HCT116 (cell line): ENCODE measurements around the gene OSER1.

Source experiments
- CTCF ChIP-seq, 3 experiments: fragments of 200-600 bp in 1 of 3; sonication (generic) in 1 of 3; IDR thresholded peaks in 2 of 3; conservative IDR thresholded peaks in 1 of 3; 2 replicates each; pipeline ENCODE4 v1.5.1; 2012 to 2017; ENCODE audit warnings: low read depth in 2 of 3, low read length in 2 of 3, antibody characterized with exemption in 1 of 3, borderline replicate concordance in 1 of 3, control low read depth in 1 of 3, mild to moderate bottlenecking in 1 of 3, mixed read lengths in 1 of 3, mixed run types in 1 of 3, moderate library complexity in 1 of 3; ENCODE audit not compliant: insufficient read depth in 1 of 3
- TF ChIP-seq, protein P1 (sequence below): IDR thresholded peaks from 2 replicates; pipeline ENCODE4 v1.6.1; 2012; ENCODE audit warnings: low read depth

DNA sequence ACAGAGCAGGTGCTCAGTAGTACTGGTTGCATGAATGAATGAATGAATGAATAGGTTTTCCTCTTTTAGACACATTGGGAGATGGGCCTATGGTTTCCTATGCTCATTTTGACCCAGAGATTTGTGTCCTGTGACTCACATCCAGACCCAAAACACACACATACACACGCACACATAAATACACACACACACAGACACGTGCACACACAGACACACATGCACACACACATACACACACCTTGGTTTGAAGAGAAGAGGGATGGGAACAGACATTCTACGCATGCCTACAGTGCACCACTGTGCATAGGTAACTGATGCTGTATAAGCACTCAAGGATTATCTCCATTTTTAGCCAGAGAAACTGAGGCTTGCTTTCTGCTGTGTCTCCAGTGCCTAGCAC is 27.7 kb downstream of the OSER1 start:
- TF ChIP-seq, protein P1, sequence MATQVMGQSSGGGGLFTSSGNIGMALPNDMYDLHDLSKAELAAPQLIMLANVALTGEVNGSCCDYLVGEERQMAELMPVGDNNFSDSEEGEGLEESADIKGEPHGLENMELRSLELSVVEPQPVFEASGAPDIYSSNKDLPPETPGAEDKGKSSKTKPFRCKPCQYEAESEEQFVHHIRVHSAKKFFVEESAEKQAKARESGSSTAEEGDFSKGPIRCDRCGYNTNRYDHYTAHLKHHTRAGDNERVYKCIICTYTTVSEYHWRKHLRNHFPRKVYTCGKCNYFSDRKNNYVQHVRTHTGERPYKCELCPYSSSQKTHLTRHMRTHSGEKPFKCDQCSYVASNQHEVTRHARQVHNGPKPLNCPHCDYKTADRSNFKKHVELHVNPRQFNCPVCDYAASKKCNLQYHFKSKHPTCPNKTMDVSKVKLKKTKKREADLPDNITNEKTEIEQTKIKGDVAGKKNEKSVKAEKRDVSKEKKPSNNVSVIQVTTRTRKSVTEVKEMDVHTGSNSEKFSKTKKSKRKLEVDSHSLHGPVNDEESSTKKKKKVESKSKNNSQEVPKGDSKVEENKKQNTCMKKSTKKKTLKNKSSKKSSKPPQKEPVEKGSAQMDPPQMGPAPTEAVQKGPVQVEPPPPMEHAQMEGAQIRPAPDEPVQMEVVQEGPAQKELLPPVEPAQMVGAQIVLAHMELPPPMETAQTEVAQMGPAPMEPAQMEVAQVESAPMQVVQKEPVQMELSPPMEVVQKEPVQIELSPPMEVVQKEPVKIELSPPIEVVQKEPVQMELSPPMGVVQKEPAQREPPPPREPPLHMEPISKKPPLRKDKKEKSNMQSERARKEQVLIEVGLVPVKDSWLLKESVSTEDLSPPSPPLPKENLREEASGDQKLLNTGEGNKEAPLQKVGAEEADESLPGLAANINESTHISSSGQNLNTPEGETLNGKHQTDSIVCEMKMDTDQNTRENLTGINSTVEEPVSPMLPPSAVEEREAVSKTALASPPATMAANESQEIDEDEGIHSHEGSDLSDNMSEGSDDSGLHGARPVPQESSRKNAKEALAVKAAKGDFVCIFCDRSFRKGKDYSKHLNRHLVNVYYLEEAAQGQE = no peak
- TF ChIP-seq CTCF (IDR thresholded peaks at IDR 0.05 in 2 of 3, conservative IDR thresholded peaks at IDR 0.05 in 1 of 3; ENCODE audit: borderline replicate concordance in 1 of 3, insufficient read depth in 1 of 3, low read depth in 2 of 3, low read length in 2 of 3) = no peak
